GM21576 (cell line): ENCODE results near the gene GMEB1.
"Not testable (repeated sequence)": the region's sequence is repeated elsewhere in the genome, so short reads cannot be mapped to it uniquely, and the experiment has no call there.

Experiments used
- ATAC-seq: cut with Tn5 transposase; IDR thresholded peaks from one replicate; pipeline ENCODE4 v1.9.1; 2021; ENCODE audit warnings: mild to moderate bottlenecking, moderate library complexity; ENCODE audit not compliant: unreplicated experiment

The GMEB1 gene

DNA sequence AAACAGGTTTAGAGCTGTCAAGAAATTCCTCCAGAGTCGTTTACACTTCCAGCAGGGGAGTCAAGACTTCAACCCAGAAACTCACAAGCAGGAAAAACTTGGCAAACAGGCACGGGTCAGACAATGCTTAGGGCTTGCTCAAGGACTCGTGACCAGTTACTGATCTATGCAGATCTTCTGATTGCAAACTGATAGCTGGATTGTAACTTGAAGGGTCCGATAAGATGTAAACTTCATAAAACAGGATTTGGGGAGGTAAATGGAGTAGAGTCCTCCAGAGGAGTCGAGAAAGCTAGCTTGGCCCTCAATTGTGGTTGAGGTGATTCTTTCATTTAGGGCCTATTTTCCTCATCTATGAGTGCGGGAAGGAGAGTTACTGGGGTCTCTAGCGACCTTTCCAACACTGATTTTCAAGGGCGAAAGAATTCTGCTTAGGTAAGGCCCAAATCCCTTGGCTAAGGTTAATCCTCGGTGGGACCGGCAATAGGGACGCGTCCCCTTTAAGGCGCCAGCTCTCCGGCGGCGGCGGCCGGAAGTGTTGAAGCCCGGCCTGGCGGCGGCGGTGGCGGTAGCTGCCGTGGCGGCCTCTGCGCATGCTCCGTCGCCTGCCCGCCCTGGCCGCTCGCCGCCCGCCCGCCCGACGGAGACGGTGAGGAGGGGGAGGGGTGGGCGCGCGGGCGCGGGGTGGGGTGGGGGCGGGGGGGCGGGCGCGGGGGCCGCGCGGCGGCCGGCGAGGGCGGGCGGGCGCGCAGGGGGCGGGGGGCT lies at the start of gene GMEB1:
GMEB1 (plus strand) TSS at position 594 of the 765 bp plus-strand sequence. CDS start 14,829 bp downstream, outside the sequence.
- peak; percentile 66 for ATAC-seq

DNA sequence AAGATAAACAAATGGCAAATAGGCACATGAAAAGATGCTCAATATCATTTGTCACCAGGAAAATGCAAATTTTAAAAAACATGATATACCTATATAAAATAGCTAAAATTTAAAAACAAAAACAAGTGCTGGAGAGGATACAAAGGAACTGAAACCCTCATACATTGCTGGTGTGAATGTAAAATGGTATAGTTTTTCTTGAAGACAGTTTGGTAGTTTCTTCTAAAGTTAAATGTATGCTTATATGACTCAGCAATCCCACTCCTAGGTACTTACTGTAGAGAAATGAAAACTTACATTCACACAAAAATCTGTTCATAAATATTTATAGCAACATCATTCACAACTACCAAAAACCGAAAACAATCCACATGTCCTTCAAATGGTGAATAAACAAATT lies 36.9 kb upstream of the GMEB1 start:
- no peak for ATAC-seq

GRCh38 chr1:28632560-28632959 lies 36.0 kb upstream of the GMEB1 start:
- no peak for ATAC-seq

GRCh38 chr1:28640766-28641165 lies 27.8 kb upstream of the GMEB1 start:
- ATAC-seq = no peak

DNA sequence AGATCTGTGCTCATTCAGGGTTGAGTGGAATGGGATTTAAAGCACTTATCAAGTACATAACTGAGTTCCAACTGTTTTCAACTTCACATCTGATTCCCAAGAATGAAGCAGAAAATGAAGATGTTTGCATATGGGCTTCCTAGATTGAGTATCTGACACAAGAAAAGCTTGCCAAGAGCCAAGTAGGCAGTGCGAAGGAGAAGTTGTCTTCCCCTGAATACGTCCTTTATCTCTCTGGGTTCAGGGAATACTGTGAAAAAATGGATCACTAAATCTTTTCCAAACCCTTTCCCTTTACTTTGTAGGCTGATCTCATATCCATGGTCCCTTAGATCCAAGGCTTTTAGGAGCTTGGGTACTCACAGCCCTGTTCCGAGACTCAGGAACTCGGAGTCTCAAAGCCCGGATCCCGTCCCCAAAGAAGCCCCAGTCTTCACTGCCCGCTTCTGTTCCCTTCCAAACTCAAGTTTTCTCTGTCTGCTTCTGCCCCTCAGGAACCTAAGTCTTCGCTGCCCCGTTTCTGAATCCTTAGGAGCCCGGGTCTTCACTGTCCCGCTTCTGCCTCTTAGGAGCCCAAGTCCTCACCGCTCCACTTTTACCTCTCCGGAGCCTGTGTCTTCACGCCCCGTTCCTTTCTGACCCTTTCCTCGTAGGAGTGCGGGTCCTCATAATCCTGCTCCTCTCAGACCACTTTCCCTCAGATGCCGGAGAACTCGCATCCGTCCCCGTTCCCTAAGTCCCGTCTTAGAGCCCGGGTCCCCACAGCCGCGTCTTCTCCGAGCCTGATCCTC lies 26.3 kb upstream of the GMEB1 start:
- ATAC-seq = peak; percentile 5

GRCh38 chr1:28642847-28643635 lies 25.5 kb upstream of the GMEB1 start, which contains the start of gene TAF12:
TAF12 (minus strand) TSS chr1:28643067; CDS start chr1:28622081, 20,986 bp downstream.
- ATAC-seq = peak; percentile 79

GRCh38 chr1:28644494-28644893 lies 24.1 kb upstream of the GMEB1 start:
- no peak for ATAC-seq

DNA sequence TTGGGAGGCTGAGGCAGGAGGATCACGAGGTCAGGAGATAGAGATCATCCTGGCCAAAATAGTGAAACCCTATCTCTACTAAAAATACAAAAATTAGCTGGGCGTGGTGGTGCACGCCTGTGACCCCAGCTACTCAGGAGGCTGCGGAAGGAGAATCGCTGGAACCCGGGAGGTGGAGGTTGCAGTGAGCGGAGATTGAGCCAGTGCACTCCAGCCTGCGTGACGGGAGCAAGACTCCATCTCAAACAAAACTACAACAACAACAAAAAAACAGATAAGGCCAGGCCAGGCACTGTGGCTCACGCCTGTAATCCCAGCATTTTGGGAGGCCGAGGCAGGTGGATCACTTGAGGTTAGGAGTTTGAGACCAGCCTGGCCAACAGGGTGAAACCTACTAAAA lies 23.2 kb upstream of the GMEB1 start:
- ATAC-seq = not testable (repeated sequence)

DNA sequence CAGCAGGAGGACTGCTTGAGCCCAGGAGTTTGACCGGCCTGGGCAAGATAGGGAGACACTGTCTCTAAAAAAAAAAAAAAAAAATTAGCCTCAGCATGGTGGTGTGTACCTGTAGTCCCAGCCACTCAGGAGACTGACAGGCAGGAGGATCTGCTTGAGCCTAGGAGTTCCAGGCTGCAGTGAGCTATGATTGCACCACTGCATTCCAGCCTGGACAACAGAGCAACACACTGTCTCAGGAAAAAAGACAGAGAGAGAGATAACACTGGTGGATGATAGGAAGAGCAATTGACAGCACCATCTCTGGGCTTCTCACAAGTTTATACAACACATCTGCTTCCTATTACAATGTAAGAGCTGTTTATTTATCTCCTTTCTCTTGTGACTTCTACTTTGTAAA lies 22.5 kb upstream of the GMEB1 start:
- ATAC-seq = no peak

- peak; percentile 64 for ATAC-seq
These were observed 20.5 kb upstream of the GMEB1 start for GRCh38 chr1:28648008-28648473.

DNA sequence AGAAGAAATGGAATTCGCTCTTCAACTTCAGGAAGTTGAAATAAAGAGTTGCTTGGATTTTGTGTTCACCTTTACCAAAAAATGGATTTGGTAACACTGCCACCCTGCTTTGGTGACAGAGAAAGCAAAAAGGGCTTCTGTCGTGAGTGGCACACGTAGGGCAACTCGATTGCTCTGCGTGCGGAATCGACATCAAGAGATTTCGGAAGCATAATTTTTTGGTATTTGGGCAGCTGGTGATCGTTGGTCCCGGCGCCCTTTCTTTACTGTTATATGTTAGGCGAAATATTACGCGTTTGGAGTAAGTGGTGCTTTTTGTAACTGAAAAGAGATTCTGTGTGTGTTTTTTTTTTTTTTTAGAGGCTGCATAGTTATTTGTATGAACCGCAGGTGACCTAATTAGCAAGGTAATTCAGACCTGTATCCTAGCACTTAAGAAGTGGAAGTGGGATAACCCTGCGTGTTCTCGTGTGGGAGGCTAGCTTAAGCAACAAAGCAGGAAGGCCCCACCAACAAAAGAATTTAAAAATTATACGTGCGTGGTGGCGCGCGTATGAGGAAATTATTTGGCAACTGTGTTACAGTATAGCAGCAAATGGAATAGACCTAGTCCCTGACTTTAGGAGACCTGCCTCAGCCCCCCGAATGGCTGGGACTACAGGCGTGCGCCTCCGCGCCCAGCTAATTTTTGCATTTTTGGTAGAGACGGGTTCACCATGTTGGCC lies 19.9 kb upstream of the GMEB1 start, which contains the start of gene RNU11:
RNU11 (plus strand) TSS at position 127 of the 725 bp plus-strand sequence.
- ATAC-seq = peak; percentile 66

GRCh38 chr1:28653063-28653462 lies 15.5 kb upstream of the GMEB1 start:
- ATAC-seq = not testable (repeated sequence)

DNA sequence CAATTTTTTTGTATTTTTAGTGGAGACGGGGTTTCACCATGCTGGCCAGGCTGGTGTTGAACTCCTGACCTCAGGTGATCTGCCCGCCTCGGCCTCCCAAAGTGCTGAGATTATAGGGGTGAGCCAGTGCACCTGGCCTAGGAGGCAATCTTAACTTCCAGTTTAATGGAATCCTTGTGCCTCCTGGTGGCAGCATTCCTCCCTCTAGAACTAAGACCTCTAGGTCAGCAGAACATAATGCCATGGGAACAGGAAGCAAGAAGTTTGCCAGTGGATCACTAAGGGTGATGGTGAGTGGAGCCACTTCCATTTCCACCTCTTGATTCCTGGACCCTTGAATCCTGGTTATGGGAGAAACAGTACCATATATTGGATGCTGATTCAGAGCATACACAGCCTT lies 14.7 kb upstream of the GMEB1 start:
- ATAC-seq = not testable (repeated sequence)

DNA sequence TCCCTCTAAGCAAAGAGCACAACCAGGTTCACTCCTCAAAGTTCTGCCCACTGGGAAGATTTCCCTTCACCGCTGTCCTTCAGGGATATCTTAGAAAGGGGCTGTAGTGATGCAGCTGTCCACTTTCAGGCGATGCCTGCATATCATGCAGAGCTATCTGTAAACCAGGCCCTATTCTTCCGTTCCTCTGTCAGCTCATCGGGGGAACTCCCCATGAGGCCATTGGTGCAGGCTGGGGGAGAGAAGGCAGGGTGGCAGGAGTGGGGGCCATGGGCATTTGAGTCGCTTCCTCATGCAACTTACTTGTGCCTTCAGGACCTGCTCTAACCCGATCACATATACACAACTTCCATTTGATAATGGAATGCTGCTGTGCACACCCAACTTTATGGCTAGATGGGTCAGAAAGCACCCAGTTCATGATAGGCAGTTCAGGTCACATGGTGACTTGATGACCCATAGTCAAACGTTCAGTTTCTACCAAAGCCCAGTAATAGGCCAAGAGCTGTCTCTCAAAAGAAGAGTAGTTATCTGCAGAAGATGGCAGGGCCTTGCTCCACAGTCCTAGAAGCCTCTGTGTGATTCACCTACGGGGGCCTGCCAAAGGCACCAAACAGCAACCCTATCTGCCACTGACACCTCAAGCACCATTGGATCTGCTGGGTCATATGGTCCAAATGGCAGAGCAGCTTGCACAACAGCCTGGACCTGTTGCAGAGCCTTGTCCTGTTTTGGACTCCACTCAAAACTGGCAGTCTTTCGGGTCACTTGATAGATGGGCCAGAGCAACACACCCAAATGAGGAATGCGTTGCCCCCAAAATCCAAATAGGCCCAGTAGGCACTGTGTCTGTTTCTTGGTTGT lies 12.9 kb upstream of the GMEB1 start:
- ATAC-seq = not testable (repeated sequence)

DNA sequence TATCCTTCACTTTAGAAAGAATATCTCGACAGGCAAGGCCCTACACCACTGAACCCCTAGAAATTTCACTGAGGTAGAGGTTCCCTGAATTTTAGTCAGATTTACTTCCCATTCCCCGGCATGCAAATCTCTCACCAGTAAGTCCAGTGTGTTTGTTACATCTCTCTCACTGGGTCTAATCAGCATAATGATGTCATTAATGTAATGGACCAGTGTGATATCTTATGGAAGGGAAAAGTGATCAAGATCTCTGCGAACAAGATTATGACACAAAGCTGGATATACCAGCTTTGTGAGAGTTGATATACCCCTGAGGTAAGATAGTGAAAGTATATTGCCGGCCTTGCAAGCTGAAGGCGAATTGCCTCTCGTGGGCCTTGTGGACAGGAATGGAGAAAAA lies 12.2 kb upstream of the GMEB1 start:
- ATAC-seq = no peak

DNA sequence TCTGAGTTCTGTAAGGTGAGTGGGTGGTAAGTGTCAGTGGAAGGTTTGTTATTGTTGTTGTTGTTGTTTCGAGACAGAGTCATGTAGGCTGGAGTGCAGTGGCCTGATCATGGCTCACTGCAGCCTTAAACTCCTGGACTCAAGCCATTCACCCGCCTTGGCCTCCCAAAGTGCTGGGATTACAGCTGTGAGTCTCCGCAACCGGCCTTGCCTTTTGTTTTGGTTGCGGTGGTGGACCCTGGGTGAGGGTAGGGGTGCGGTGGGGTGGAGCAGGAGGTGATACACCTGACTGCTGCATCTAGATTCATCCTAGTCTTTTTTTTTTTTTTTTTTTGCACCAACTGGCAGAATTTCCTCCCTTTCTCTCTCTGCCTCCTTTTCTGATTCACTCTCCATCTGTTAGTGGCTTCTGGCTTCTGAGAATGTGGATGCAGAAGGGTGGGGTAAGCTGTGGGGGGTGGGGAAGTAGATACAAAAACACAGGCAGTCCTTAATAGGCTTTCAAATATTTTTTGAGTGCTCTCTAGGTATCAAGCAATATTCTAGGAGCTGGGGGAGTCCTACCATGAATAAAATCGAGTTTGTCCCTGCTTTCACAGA lies 4.6 kb upstream of the GMEB1 start:
- no peak for ATAC-seq

- ATAC-seq = no peak
These were observed 1.8 kb upstream of the GMEB1 start for GRCh38 chr1:28666806-28667205.

- peak; percentile 33 for ATAC-seq
These were observed 556 bp downstream of the GMEB1 start for GRCh38 chr1:28668956-28669723.
